Left kidney (tissue), 8 donors: Measurements from ENCODE around the gene PLEKHM1. TPM values are rescaled to one million over a fixed set of nuclear protein-coding genes. Genes with fewer than 3 reads are reported as not detected.
"Not testable (repeated sequence)": the region's sequence is repeated elsewhere in the genome, so short reads cannot be mapped to it uniquely, and the experiment has no call there.

Source experiments
- DNase-seq: peaks from one replicate; pipeline ENCODE4 v3.0.0-alpha.2; 2013
- long read RNA-seq, 8 donors: transcript quantifications; one replicate each; lab custom pipeline, GENCODE V29; 2026
- polyA plus RNA-seq: library from polyadenylated mRNA; unstranded; fragments of 120-200 nt; gene quantifications from one replicate; pipeline ENCODE4 v1.2.1, GENCODE V29; 2013; ENCODE audit not compliant: insufficient read length

PLEKHM1 gene
- 14.3 TPM for polyA plus RNA-seq
- long read RNA-seq, donor 1, full-length matches to known transcripts, result 1 of 1 reads
- long read RNA-seq, donor 1, partial matches to known transcripts, result 0 of 1 reads
- long read RNA-seq, donor 1, other reads (novel, unspliced or antisense), result 0 of 1 reads
- long read RNA-seq, donor 2, partial matches to known transcripts, result 0 of 1 reads
- long read RNA-seq, donor 2, other reads (novel, unspliced or antisense), result 0 of 1 reads
- long read RNA-seq, donor 3, result 0 reads
- long read RNA-seq, donor 4, result 0 reads
- long read RNA-seq, donor 5, full-length matches to known transcripts, result 3 of 3 reads
- long read RNA-seq, donor 5, partial matches to known transcripts, result 0 of 3 reads
- long read RNA-seq, donor 5, other reads (novel, unspliced or antisense), result 0 of 3 reads
- long read RNA-seq, donor 6, partial matches to known transcripts, result 0 of 2 reads
- long read RNA-seq, donor 6, other reads (novel, unspliced or antisense), result 0 of 2 reads
- long read RNA-seq, donor 7, full-length matches to known transcripts, result 1 of 1 reads
- long read RNA-seq, donor 7, partial matches to known transcripts, result 0 of 1 reads
- long read RNA-seq, donor 7, other reads (novel, unspliced or antisense), result 0 of 1 reads
- long read RNA-seq, donor 8, partial matches to known transcripts, result 0 of 2 reads
- long read RNA-seq, donor 8, other reads (novel, unspliced or antisense), result 0 of 2 reads

DNA sequence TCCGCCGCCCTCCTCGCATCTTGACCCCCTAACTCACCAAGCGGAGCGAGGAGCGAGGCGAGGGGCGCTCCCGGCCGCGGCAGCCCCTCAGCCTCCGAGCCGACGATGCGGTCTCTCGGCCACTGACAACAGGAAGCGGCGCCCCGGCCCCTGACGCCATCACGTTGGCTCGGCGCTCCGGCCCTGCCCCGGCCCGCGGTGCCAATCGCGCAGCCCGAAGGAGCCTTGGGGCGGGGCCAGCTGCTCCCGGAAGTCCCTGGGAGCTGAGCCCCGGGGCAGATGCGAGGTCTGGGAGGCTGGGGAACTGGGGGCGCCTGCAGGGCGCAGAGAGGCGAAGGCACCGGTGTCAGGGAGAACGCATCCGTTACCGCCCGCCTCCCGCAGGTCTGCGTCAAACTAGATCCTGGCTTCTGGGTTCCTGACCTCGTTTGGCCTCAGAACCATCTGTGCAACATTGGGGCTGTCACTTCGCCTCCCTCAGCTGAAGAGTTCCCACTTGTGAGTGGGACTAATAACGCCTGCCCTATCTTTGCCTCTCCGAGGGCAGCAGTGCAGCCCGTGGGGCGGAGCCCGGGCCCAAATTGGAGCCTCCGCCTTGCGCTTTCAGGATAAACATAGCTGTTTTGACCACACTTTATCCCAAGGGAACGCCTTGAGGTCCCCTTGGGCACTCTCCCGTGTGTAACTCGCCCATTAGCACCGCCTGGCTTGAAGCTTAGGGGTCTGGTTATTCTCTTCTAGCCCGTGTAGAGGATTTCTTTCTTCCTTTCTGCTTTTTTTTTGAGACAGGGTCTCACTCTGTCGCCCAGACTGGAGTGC lies at the start of gene PLEKHM1:
PLEKHM1 (minus strand) TSS at position 107 of the 819 bp plus-strand sequence. CDS start 8,237 bp downstream, outside the sequence.
- peak; percentile 50 for DNase-seq

DNA sequence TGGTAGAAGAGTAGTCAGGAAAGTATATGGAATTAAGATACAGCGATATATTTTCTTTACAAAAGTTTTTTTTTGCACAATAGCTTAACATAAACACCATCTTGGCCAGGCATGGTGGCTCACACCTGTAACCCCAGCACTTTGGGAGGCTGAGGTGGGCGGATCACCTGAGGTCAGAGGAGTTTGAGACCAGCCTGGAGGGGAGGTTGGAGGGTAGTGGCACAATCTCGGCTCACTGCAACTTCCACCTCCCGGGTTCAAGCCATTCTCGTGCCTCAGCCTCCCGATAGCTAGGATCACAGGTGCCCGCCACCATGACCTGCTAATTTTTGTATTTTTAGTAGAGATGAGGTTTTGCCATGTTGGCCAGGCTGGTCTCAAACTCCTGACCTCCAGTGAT lies 47.6 kb upstream of the PLEKHM1 start:
- not testable (repeated sequence) for DNase-seq

DNA sequence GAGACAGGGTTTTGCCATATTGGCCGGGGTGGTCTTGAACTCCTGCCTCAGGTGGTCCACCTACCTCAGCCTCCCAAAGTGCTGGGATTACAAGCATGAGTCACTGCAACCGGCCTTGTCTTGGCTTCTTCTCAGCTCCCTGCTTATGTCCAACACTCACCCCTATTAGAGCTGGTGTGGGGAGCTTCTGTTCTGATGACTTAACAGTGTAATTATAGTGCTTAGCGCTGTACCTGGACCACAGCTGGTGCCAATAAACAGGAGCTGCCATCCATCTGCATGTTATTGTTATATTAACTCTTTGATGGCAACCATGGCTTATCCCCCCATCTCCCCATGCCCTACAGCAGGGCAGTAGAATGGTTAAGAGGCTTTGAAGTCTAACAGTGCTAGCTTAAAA lies 15.6 kb upstream of the PLEKHM1 start:
- DNase-seq, result not testable (repeated sequence)

DNA sequence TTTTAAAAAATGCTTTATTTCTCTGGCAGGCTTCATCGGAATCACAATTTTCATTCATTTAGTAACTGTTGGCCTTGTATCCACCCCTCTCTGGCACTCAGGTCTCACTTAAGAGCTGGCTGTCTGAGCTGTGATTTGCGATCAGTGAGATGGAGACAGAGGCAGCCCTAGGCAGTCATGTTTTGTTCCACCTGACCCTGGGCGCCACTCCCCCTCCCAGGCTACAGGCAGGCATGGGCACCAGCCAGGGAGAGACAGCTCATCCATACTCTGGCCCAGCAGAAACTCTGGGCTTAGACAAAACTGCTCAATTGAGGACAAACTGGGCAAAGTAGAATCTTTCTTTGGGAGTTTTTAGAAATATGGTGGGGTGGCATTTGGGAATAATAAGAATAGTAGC lies 14.7 kb upstream of the PLEKHM1 start:
- not testable (repeated sequence) for DNase-seq

DNA sequence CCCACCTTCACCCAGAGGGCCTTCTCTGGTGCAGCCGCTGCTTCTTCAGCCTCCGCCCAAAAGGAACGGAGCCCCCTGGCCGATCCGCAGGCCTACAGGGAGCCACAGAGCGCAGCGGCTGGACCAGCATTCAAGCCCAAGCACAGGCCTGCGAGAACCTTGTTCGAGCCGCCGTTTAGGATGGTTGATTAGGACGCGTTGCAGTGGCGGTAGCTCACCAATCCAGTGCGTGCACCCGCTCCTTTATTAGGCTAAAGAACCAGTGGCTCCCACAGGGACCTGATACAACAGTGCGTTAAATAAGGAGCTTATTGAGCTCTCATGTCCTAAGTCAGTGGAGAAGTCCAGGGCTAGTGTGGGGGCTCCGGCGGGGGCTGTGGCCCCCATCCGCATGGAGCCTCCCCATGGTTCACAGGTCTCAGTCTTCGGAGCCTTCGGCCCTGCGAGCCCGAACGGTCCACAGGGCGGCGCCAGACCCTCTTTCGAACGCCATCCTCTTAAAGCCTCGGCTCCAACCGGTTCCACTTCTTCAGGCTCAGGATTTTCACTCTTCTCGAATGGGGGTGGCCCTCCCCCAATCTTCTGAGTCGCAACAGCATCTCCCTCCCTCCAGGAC lies 10.7 kb upstream of the PLEKHM1 start:
- not testable (repeated sequence) for DNase-seq

DNA sequence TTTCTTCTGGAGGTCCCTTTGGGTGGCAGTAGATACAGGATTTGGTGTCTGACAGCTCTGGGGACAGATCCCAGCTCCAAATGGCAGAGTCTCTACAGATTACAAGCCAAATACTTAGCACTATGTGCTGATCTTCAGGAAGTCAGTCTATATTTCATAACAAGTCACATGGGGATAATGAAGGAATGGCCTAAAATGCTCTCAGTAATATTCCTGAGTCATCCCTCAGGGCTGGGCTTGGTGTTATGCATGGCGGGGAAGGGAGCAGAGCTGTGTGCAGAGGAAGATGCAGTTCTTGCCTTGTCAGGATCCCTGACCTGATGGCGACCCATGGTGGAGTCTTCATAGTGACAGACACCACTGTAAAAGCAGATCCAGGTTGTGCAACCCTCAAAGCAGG lies 10.0 kb upstream of the PLEKHM1 start:
- not testable (repeated sequence) for DNase-seq

DNA sequence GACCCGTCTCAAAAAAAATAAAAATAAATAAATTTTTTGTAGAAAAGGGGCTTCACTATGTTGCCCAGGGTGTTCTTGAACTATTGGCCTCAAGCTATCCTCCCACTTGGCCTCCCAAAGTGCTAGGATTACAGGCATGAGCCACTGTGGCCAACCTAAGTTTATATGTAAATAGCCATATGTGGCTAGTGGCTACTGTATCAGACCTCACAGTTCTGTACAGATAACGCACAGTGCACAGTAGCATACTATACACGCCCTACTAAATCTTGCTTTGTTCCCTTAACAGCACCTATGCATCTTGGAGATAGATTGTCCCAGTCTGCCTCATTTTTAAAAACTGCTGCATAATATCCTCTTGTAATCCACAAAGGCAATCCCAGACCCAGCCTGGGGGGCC lies 8.7 kb upstream of the PLEKHM1 start:
- DNase-seq, result not testable (repeated sequence)

DNA sequence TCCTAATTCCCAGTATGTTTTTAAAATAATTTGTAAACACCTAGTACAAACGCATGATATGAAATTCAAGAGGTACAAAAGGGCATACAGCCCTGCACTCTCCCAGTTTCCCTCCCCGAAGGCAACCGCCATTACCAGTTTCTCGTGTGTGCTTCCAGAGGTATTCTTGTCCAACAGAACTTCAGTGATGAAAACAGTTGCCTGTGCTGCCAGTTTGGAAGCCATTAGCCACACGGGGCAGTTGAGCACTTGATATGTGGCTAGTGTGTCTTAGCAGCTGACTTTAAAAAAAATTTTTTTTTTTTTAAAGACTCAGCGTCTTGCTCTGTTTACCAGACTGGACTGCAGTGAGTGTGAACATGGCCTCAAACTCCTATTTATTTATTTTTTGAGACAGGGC lies 7.9 kb upstream of the PLEKHM1 start:
- DNase-seq, result not testable (repeated sequence)

DNA sequence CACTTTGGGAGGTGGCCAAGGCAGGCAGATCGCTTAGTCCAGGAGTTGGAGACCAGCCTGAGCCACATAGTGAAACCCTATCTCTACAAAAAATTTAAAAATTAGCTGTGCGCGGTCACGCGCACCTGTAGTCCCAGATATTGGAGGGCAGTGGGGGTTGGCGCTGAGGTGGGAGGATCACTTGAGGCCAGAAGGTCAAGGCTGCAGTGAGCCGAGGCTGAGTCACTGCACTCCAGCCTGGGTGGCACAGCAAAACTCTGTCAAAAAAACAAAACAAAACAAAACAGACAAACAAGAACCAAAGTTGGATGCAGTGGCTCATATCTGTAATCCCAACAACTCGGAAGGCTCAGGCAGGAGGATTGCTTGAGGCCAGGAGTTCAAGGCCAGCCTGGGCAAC lies 6.9 kb upstream of the PLEKHM1 start:
- DNase-seq, result not testable (repeated sequence)

DNA sequence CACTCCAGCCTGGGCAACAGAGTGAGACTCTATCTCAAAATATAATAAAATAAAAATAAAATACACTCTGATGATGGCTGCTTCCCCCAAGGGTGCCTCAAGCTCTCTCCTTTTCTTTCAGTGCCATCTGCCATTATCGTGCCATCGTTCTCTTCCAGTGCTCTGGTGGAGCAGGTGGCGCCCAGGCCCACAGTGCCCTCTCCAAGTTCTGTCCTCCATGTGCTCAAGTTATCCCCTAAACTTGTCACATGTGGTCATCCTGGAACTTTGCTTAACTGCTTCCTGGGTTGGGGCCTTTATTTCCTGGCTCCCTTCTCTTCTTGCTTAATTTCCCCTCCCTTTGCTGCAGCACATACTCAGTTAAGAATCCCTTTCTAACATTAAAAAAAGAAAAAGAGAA lies 6.0 kb upstream of the PLEKHM1 start:
- DNase-seq, result not testable (repeated sequence)

DNA sequence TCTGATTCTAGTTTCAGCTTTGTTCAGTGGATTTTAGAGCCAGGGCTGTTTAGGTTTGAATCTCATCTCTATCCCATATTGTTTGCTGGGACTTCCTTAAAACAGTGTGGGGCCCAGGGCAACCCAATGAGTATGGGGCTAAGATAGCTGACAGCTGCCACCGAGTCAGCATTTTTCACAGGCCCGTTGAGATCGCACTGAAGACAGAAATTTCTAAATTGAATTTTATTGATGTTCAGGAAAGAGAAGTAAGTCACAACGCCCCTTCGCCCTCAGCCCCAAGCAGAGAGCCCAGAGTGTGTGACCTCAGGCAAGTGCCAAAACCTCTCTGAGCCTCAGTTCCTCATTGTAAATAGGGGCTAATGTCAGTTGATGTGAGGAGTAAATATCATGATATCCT lies 4.0 kb upstream of the PLEKHM1 start:
- not testable (repeated sequence) for DNase-seq

DNA sequence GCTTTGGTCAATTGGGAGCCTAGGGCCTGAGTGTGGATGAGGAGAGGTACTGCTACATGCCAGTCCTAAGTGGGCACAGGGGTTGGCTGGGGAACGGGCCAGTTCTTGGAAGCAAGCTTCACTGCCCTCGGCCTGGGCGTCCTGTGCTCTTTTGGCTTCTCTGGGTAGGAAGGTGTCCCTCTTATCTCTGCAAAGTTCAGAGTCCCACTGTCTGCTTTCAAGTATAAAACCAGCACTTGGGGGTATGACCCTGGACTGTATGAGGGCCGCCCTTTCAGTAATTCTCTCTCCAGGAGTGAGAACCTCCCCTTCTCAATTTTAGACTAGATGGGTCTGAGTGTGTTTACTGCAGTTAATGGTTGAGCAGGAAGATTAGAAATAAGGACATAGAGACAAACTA lies 1.6 kb upstream of the PLEKHM1 start:
- not testable (repeated sequence) for DNase-seq

DNA sequence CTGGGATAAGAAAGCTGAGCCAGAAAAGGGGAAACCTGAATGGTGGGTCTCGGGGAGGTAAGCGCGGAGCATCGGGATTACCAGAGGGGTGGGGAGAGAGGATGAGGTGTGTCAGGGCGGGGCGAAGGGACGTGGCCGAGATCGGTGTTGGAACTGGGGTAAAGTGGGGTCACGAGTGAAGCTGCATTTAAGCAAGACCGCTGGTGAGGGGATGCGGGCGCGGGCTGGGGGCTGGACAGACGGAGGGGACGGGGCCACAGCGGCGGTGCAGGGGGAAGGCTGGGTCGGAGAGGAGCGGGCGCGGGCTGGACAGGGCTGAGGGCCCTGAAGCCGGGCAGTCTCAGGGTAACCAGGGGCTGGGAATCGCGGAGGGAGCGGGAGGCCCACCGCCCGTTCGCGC lies 323 bp downstream of the PLEKHM1 start:
- DNase-seq, result not testable (repeated sequence)

DNA sequence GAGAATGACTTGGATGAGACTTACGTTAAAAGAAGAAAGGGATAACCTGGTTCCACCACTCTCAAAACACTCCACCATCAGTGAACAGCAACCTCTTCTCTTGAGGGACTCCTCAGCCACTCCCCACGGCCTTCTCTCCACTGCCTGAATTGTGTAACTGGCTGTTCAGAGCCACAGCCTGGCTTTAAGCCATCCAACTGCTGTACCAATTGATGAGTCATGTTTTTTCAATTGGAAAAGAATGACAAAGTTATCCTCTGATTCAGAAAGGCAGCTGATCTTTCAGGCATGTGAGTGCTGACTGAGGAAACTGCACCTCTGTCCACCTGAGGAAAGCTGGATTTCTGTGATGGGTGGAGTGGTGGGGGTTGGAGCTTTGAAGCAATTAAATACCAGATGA lies 2.8 kb downstream of the PLEKHM1 start:
- not testable (repeated sequence) for DNase-seq

DNA sequence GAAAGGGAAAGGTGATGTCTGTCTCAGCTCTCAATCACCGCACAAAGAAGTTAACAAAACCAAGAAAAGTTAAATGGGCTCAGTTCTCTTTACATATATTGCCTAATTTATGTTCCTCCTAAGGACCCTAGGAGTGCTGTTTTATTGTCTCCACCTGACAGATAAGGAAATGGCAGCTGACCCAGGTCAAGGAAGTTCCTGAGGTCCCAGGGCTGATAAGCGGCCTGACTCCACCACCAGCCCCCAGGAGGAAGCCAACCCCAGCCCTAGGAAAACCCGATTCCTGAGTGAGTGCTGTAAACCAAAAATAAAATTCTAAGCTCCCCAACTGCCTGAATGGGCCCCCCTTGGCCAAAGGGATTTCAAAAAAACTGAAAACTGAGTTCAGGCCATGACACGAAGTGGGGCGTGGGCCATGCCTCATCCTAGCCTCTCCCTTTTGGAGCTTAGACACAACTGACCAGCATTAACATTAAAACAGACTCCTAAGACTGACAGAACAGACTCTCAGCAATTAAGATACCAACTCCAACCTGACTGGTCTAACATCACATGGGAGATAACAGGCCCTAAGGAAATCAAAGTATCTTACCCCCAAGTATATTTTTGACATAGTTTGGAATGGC lies 6.8 kb downstream of the PLEKHM1 start:
- DNase-seq, result not testable (repeated sequence)

DNA sequence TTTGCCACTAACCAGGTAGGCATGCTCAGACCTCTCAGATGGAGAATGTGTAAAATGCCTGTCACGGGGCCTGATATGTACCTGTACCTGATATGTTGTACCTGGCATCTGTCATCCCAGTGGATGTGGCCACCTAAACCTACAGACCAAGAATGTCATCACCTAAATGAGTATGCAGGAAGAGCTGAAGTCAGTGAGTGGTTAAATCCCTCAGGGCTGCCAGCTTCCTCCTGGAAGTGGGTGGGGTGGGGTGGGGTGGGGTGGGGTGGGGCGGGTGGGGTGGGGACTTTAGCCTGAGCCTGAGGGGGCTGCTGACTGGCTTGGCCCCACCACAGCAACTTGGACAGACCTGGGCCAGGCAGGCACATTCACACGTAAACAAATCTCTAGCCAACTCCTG lies 7.3 kb downstream of the PLEKHM1 start:
- not testable (repeated sequence) for DNase-seq

DNA sequence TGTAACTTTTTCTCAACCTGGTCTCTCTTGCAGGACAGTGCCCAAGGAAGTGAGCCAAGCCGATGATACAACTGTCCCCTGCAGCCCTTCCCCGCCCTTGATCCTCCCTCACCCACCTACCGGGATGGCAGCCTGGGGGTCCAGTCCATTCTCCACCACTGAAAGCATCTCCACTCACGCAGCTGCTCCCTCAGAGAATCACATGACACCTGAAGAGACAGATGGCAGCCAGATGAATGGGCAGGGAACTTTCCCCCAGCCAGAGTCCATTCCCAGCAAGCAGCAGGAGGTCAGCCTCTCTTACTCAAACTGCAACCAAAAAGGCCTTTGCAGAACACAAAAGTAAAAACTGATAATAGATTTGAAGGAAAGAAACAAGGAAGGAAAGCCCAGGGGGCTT lies 8.2 kb downstream of the PLEKHM1 start:
- not testable (repeated sequence) for DNase-seq

DNA sequence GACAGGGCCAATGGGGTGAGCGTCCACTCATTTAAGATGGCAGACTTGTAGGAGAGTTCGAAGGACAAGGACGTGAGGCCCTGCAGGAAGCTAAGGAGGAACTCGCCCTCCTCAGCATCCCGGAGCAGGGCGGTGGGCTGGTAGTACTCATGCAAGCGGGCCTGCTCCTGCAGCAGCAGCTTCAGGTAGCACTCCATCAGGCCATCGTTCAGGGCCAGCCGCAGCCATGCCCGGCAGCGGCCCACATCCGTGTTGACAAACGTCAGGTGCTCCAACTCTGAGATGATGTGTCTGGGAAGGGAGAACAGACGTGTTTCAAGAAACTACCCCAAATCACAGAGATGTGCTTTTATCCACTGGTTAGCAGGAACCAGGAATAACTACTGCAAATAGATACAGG lies 15.1 kb downstream of the PLEKHM1 start:
- not testable (repeated sequence) for DNase-seq

DNA sequence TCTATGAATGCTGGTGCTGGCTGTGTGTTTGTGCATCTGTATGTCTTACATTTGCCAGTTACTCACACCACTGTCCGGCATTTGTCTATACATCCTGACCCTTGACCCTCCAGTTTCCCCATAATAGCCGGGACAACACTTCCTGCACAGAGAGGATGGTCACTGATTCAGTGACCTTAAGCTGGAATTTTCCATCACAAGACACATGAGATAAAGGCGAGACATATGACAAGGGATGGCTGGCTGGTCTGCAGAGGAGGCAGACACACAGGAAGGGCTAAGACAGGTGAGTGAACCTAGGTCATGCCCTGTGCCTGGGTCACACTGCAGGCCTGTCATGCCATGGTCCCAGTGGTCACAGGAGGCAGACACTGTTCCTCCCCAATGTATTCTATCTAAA lies 18.3 kb downstream of the PLEKHM1 start:
- DNase-seq, result not testable (repeated sequence)

DNA sequence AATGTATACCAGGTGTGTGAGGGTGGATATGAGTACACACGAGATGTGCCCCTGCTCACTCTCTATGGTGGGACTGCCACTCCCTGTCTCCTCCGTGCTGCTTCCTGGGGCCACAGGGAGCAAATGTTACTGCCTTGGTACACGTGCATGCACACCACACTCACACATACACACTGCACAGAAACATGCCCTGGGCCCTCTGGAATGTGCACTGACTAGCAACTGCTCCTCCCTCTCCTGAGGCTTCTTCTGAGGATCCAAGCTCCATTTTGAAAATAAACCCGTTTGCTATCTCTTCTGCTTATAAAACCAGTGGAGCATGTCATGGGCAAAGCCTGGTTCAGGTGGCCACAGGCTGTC lies 21.3 kb downstream of the PLEKHM1 start:
- DNase-seq, result not testable (repeated sequence)
